GM23338 (cell line): ENCODE data around the gene VSIG10L. TPM values are rescaled to one million over a fixed set of nuclear protein-coding genes. Genes with fewer than 3 reads are reported as not detected.

Experiments used
- ATAC-seq: fragments of 200-7000 bp; cut with Tn5 transposase; 3 replicates; pipeline ENCODE4 v1.9.1; 2020
- DNase-seq: peaks from one replicate; pipeline ENCODE4 v3.0.0-alpha.2; 2015; ENCODE audit warnings: low spot score
- H2AFZ ChIP-seq: fragments of 200-600 bp; sonication (generic); 2 replicates; pipeline ENCODE4 v1.8.0; 2016; ENCODE audit warnings: antibody characterized with exemption, mild to moderate bottlenecking, moderate library complexity
- H3F3A ChIP-seq: fragments of 200-600 bp; sonication (generic); replicated peaks from 2 replicates; pipeline ENCODE4 v1.8.0; 2017; ENCODE audit warnings: antibody characterized with exemption, mixed run types, low read depth
- H3K27ac ChIP-seq: fragments of 200-600 bp; sonication (generic); 2 replicates; pipeline ENCODE4 v1.6.1; 2016; ENCODE audit warnings: low read depth
- H3K27me3 ChIP-seq: fragments of 200-600 bp; sonication (generic); 2 replicates; pipeline ENCODE4 v1.8.0; 2016; ENCODE audit warnings: mild to moderate bottlenecking, mixed run types, moderate library complexity; ENCODE audit not compliant: insufficient read depth
- H3K36me3 ChIP-seq: fragments of 200-600 bp; sonication (generic); 2 replicates; pipeline ENCODE4 v1.8.0; 2016; ENCODE audit warnings: mild to moderate bottlenecking; ENCODE audit not compliant: insufficient read depth
- H3K4me1 ChIP-seq: fragments of 200-600 bp; sonication (generic); 2 replicates; pipeline ENCODE4 v1.8.0; 2016; ENCODE audit warnings: mild to moderate bottlenecking, moderate library complexity; ENCODE audit not compliant: insufficient read depth
- H3K4me2 ChIP-seq: fragments of 200-600 bp; sonication (generic); 2 replicates; pipeline ENCODE4 v1.7.1; 2017; ENCODE audit warnings: mixed run types
- H3K4me3 ChIP-seq: fragments of 200-600 bp; sonication (generic); 2 replicates; pipeline ENCODE4 v1.6.1; 2016; ENCODE audit warnings: mixed run types
- H3K79me2 ChIP-seq: fragments of 200-600 bp; sonication (generic); replicated peaks from 2 replicates; pipeline ENCODE4 v1.8.0; 2017; ENCODE audit warnings: mild to moderate bottlenecking; ENCODE audit not compliant: insufficient read depth
- H3K9me2 ChIP-seq: fragments of 200-600 bp; sonication (generic); 2 replicates; pipeline ENCODE4 v1.8.0; 2017; ENCODE audit not compliant: insufficient read depth
- H4K20me1 ChIP-seq: fragments of 200-600 bp; sonication (generic); replicated peaks from 2 replicates; pipeline ENCODE4 v1.8.0; 2017; ENCODE audit warnings: mild to moderate bottlenecking; ENCODE audit not compliant: insufficient read depth
- H3K27ac Mint-ChIP-seq: 2 replicates; pipeline ENCODE4 v1.8.0; 2020; ENCODE audit warnings: inconsistent platforms, mild to moderate bottlenecking, moderate library complexity, mixed read lengths
- H3K27me3 Mint-ChIP-seq: 3 replicates; pipeline ENCODE4 v1.8.0; 2022; ENCODE audit warnings: low read depth, mild to moderate bottlenecking, moderate library complexity, mixed read lengths, inconsistent platforms; ENCODE audit not compliant: insufficient read depth, poor library complexity
- H3K36me3 Mint-ChIP-seq: 3 replicates; pipeline ENCODE4 v1.8.0; 2021; ENCODE audit warnings: low read depth, mild to moderate bottlenecking, inconsistent platforms, moderate library complexity, mixed read lengths
- H3K4me1 Mint-ChIP-seq: 3 replicates; pipeline ENCODE4 v1.8.0; 2020; ENCODE audit warnings: mild to moderate bottlenecking, inconsistent platforms, mixed read lengths
- H3K4me3 Mint-ChIP-seq: 3 replicates; pipeline ENCODE4 v1.8.0; 2021; ENCODE audit warnings: moderate library complexity, mild to moderate bottlenecking, inconsistent platforms, mixed read lengths
- H3K9me3 Mint-ChIP-seq: 3 replicates; pipeline ENCODE4 v1.8.0; 2020; ENCODE audit warnings: moderate library complexity, mild to moderate bottlenecking, inconsistent platforms, mixed read lengths
- CREB1 ChIP-seq: fragments of 250-450 bp; sonication (Bioruptor Pico); IDR thresholded peaks from 2 replicates; pipeline ENCODE4 v1.5.0; 2020; ENCODE audit warnings: low read depth, mild to moderate bottlenecking, moderate library complexity
- CTCF ChIP-seq, 2 experiments: fragments of 200-600 bp in 1 of 2; sonication (generic) in 1 of 2; conservative IDR thresholded peaks; 2 replicates each; pipeline versions ENCODE4 v1.5.1 to v1.6.1; 2016 to 2017; ENCODE audit warnings: antibody characterized with exemption in 2 of 2, low read depth in 2 of 2, mild to moderate bottlenecking in 2 of 2, moderate library complexity in 1 of 2
- ETS1 ChIP-seq: IDR thresholded peaks from 2 replicates; pipeline ENCODE4 v1.6.1; 2016; ENCODE audit warnings: antibody characterized with exemption
- EZH2 ChIP-seq: fragments of 200-600 bp; sonication (generic); IDR thresholded peaks from one replicate; pipeline ENCODE4 v1.8.0; 2017; ENCODE audit warnings: antibody characterized with exemption, mild to moderate bottlenecking, low read depth; ENCODE audit not compliant: unreplicated experiment
- EZH2phosphoT487 ChIP-seq: fragments of 200-600 bp; sonication (generic); IDR thresholded peaks from one replicate; pipeline ENCODE4 v1.8.1; 2018; ENCODE audit warnings: antibody characterized with exemption; ENCODE audit not compliant: unreplicated experiment
- JUNB ChIP-seq: IDR thresholded peaks from one replicate; pipeline ENCODE4 v1.6.1; 2016; ENCODE audit warnings: antibody characterized with exemption; ENCODE audit not compliant: unreplicated experiment
- NANOG ChIP-seq: IDR thresholded peaks from 2 replicates; pipeline ENCODE4 v1.6.1; 2016; ENCODE audit warnings: antibody characterized with exemption, borderline replicate concordance
- POLR2AphosphoS5 ChIP-seq: IDR thresholded peaks from 2 replicates; pipeline ENCODE4 v1.6.1; 2016; ENCODE audit warnings: antibody characterized with exemption, low read depth
- REST ChIP-seq: IDR thresholded peaks from one replicate; pipeline ENCODE4 v1.6.1; 2018; ENCODE audit warnings: antibody characterized with exemption; ENCODE audit not compliant: unreplicated experiment
- STAT1 ChIP-seq: IDR thresholded peaks from one replicate; pipeline ENCODE4 v1.6.1; 2016; ENCODE audit warnings: antibody characterized with exemption; ENCODE audit not compliant: unreplicated experiment
- ZNF114 ChIP-seq: fragments of 250-450 bp; sonication (Bioruptor Pico); IDR thresholded peaks from 2 replicates; pipeline ENCODE4 v1.5.0; 2020; ENCODE audit warnings: mild to moderate bottlenecking, moderate library complexity
- ZNF331 ChIP-seq: fragments of 250-450 bp; sonication (Bioruptor Pico); IDR thresholded peaks from 2 replicates; pipeline ENCODE4 v1.5.0; 2020; ENCODE audit warnings: low read depth, mild to moderate bottlenecking, moderate library complexity
- ZNF462 ChIP-seq: fragments of 250-450 bp; sonication (Bioruptor Pico); IDR thresholded peaks from 2 replicates; pipeline ENCODE4 v1.5.0; 2020; ENCODE audit warnings: mild to moderate bottlenecking, moderate library complexity
- polyA plus RNA-seq: library from polyadenylated mRNA; unstranded; fragments of >200 nt; fragmentation: Nextera tagmentation; extraction: Ambion mirVana; gene quantifications from 2 replicates; pipeline ENCODE4 v1.2.1, GENCODE V29; 2016
- total RNA-seq: library from RNA; depleted of rRNA; stranded (reverse); fragments of >200 nt; shearing (Covaris generic); gene quantifications from 2 replicates; pipeline ENCODE4 v1.2.3, GENCODE V29; 2014

Gene VSIG10L
- total and polyA plus RNA-seq, 2 experiments from 2014 or later, result 9.6 to 10.4 TPM

- ATAC-seq (no peak), DNase-seq (no peak)
- no peak overlapping the region for H3K4me3 Mint-ChIP-seq
- TF ChIP-seq CREB1 (CRISPR knock-in tag), result no peak
- no peak for TF ChIP-seq ETS1
- TF ChIP-seq NANOG, result no peak
- TF ChIP-seq EZH2phosphoT487, result no peak
- TF ChIP-seq EZH2, result no peak
- no peak for TF ChIP-seq STAT1
- no peak for TF ChIP-seq CTCF (conservative IDR thresholded peaks at IDR 0.05; ENCODE audit: low read depth in 2 of 2)
- TF ChIP-seq ZNF462 (CRISPR knock-in tag), result no peak
- no peak for TF ChIP-seq ZNF331 (CRISPR knock-in tag)
- TF ChIP-seq REST, result no peak
- no peak for TF ChIP-seq POLR2AphosphoS5
- TF ChIP-seq ZNF114 (CRISPR knock-in tag), result no peak
- no peak for TF ChIP-seq JUNB
- no peak overlapping the region for H3K27ac Mint-ChIP-seq
- H3K4me1 Mint-ChIP-seq, result peaks cover 18% of the 10 kb centered on the region
- no peaks in the 10 kb centered on the region for H3F3A ChIP-seq
- H3K9me3 Mint-ChIP-seq, result no peaks in the 10 kb centered on the region
- no peaks in the 10 kb centered on the region for H3K36me3 ChIP-seq
- no peak overlapping the region for H3K4me3 ChIP-seq
- H3K9me2 ChIP-seq, result no peaks in the 10 kb centered on the region
- peaks cover 8% of the 10 kb centered on the region; the same call in 1 of the 2 replicates for H3K4me1 ChIP-seq
- H3K27me3 ChIP-seq, result no peaks in the 10 kb centered on the region
- no peaks in the 10 kb centered on the region for H4K20me1 ChIP-seq
- H3K27ac ChIP-seq, result no peak overlapping the region
- no peaks in the 10 kb centered on the region; the same call in 2 of the 3 replicates for H3K36me3 Mint-ChIP-seq
- H2AFZ ChIP-seq, result no peak overlapping the region
- H3K4me2 ChIP-seq, result no peak overlapping the region
- H3K27me3 Mint-ChIP-seq, result peaks cover 6% of the 10 kb centered on the region
- H3K79me2 ChIP-seq, result 0 out of 2 replicates have a peak, but pooled peaks cover 4% of the 10 kb centered on the region
Observed at GRCh38 chr19:51361239-51361638, 19.3 kb upstream of the VSIG10L start.
